Activated CD4-positive, CD25-positive, alpha-beta regulatory T cell treated with anti-CD3 and anti-CD28 coated beads, Interleukin-2, amount 50 U/mL, for 72 hours (primary cell): ENCODE measurements around the gene FHIT.

ENCODE experiments used
- DNase-seq: peaks from one replicate; pipeline ENCODE4 v3.0.0; 2021

The FHIT gene

GRCh38 chr3:60304112-60304511, 947.1 kb downstream of the FHIT start:
- no peak for DNase-seq

GRCh38 chr3:60303160-60303559, 948.1 kb downstream of the FHIT start:
- no peak for DNase-seq

- no peak for DNase-seq
These were observed 950.1 kb downstream of the FHIT start for GRCh38 chr3:60301142-60301541.

GRCh38 chr3:60298141-60298540, 953.1 kb downstream of the FHIT start:
- DNase-seq: no peak

- DNase-seq: no peak
These were observed 957.1 kb downstream of the FHIT start for GRCh38 chr3:60294181-60294580.

- no peak for DNase-seq
These were observed 960.1 kb downstream of the FHIT start for GRCh38 chr3:60291115-60291514.

GRCh38 chr3:60290122-60290492, 961.1 kb downstream of the FHIT start:
- DNase-seq: no peak

GRCh38 chr3:60289341-60290121, 961.7 kb downstream of the FHIT start:
- no peak for DNase-seq

GRCh38 chr3:60282866-60283265, 968.4 kb downstream of the FHIT start:
- DNase-seq: no peak

GRCh38 chr3:60281970-60282369, 969.3 kb downstream of the FHIT start:
- DNase-seq: no peak

- DNase-seq: no peak
These were observed 973.9 kb downstream of the FHIT start for GRCh38 chr3:60277361-60277800.

- no peak for DNase-seq
These were observed 974.6 kb downstream of the FHIT start for GRCh38 chr3:60276615-60277014.

- no peak for DNase-seq
These were observed 976.6 kb downstream of the FHIT start for GRCh38 chr3:60274646-60275045.

GRCh38 chr3:60274098-60274497, 977.2 kb downstream of the FHIT start:
- DNase-seq: no peak

- no peak for DNase-seq
These were observed 981.4 kb downstream of the FHIT start for GRCh38 chr3:60269829-60270266.

GRCh38 chr3:60269377-60269776, 981.9 kb downstream of the FHIT start:
- no peak for DNase-seq

- DNase-seq: no peak
These were observed 983.1 kb downstream of the FHIT start for GRCh38 chr3:60268123-60268522.

- no peak for DNase-seq
These were observed 984.8 kb downstream of the FHIT start for GRCh38 chr3:60266444-60266843.

GRCh38 chr3:60263191-60263590, 988.1 kb downstream of the FHIT start:
- DNase-seq: no peak

- DNase-seq: no peak
These were observed 988.7 kb downstream of the FHIT start for GRCh38 chr3:60262546-60262945.

- DNase-seq: no peak
These were observed 990.7 kb downstream of the FHIT start for GRCh38 chr3:60260546-60260945.

- DNase-seq: no peak
These were observed 1000.4 kb downstream of the FHIT start for GRCh38 chr3:60250810-60251209.

GRCh38 chr3:60250206-60250605, 1001.0 kb downstream of the FHIT start:
- DNase-seq: no peak

- no peak for DNase-seq
These were observed 1004.9 kb downstream of the FHIT start for GRCh38 chr3:60246361-60246760.

- DNase-seq: no peak
These were observed 1007.8 kb downstream of the FHIT start for GRCh38 chr3:60243456-60243855.
